RWPE2 (cell line): ENCODE measurements around the gene CCR7.
A peak's percentile ranks its signal among the peaks of the same experiment; 100 is the strongest.

Source experiments
- ATAC-seq: fragments of 200-7000 bp; cut with Tn5 transposase; 3 replicates; pipeline ENCODE4 v1.9.1; 2021; ENCODE audit warnings: low read depth
- DNase-seq: peaks from one replicate; pipeline ENCODE4 v3.0.0-alpha.2; 2020; ENCODE audit warnings: low spot score
- H3K27ac ChIP-seq: fragments of 450-650 bp; 2 replicates; pipeline ENCODE4 v1.5.1; 2017; ENCODE audit warnings: mild to moderate bottlenecking; ENCODE audit not compliant: poor library complexity, severe bottlenecking
- H3K27me3 ChIP-seq: fragments of 250-450 bp; sonication (Bioruptor Pico); 2 replicates; pipeline ENCODE4 v1.5.1; 2021; ENCODE audit warnings: mild to moderate bottlenecking, moderate library complexity; ENCODE audit not compliant: insufficient read depth, poor library complexity, severe bottlenecking
- H3K36me3 ChIP-seq: fragments of 250-450 bp; sonication (Bioruptor Pico); 2 replicates; pipeline ENCODE4 v1.5.1; 2020; ENCODE audit warnings: low read depth, mild to moderate bottlenecking, moderate library complexity
- H3K4me1 ChIP-seq: fragments of 250-450 bp; sonication (Bioruptor Pico); 2 replicates; pipeline ENCODE4 v1.5.1; 2021; ENCODE audit warnings: mild to moderate bottlenecking, moderate library complexity; ENCODE audit not compliant: insufficient read depth, poor library complexity, severe bottlenecking
- H3K4me3 ChIP-seq: fragments of 250-450 bp; sonication (Bioruptor Pico); 2 replicates; pipeline ENCODE4 v1.5.1; 2021; ENCODE audit warnings: mild to moderate bottlenecking, moderate library complexity; ENCODE audit not compliant: severe bottlenecking
- H3K9me3 ChIP-seq: fragments of 250-450 bp; sonication (Bioruptor Pico); 2 replicates; pipeline ENCODE4 v1.5.1; 2021; ENCODE audit warnings: mild to moderate bottlenecking, moderate library complexity; ENCODE audit not compliant: severe bottlenecking
- CTCF ChIP-seq: fragments of 450-650 bp; IDR thresholded peaks from one replicate; pipeline ENCODE4 v1.5.1; 2017; ENCODE audit warnings: mild to moderate bottlenecking, moderate library complexity; ENCODE audit not compliant: poor library complexity, severe bottlenecking

The CCR7 gene

GRCh38 chr17:40552806-40553693 is 12.2 kb downstream of the CCR7 start:
- TF ChIP-seq CTCF = no peak
- H3K9me3 ChIP-seq = no peaks in the 10 kb centered on the region
- no peak overlapping the region for H3K27ac ChIP-seq
- no peaks in the 10 kb centered on the region for H3K36me3 ChIP-seq
- no peaks in the 10 kb centered on the region for H3K27me3 ChIP-seq
- ATAC-seq = no peak
- no peak overlapping the region for H3K4me3 ChIP-seq
- H3K4me1 ChIP-seq = peaks cover 20% of the 10 kb centered on the region
- peak; percentile 14 for DNase-seq

GRCh38 chr17:40551879-40552768 is 13.1 kb downstream of the CCR7 start:
- Histone ChIP-seq H3K36me3 (no peaks in the 10 kb centered on the region), H3K4me3 (no peak overlapping the region), H3K4me1 (peaks cover 28% of the 10 kb centered on the region), H3K27me3 (no peaks in the 10 kb centered on the region), H3K9me3 (no peaks in the 10 kb centered on the region), H3K27ac (no peak overlapping the region)
- peak; percentile 55 for DNase-seq
- no peak for TF ChIP-seq CTCF
- no peak for ATAC-seq

GRCh38 chr17:40551091-40551878 is 14.0 kb downstream of the CCR7 start:
- Histone ChIP-seq H3K36me3 (no peaks in the 10 kb centered on the region), H3K27me3 (no peaks in the 10 kb centered on the region), H3K4me3 (no peak overlapping the region), H3K27ac (no peak overlapping the region), H3K9me3 (no peaks in the 10 kb centered on the region), H3K4me1 (peaks cover 28% of the 10 kb centered on the region)
- no peak for DNase-seq
- no peak for ATAC-seq
- no peak for TF ChIP-seq CTCF

GRCh38 chr17:40550608-40551007 is 14.7 kb downstream of the CCR7 start:
- H3K36me3 ChIP-seq = no peaks in the 10 kb centered on the region
- ATAC-seq (no peak), DNase-seq (no peak)
- TF ChIP-seq CTCF = no peak
- no peaks in the 10 kb centered on the region for H3K27me3 ChIP-seq
- peaks cover 28% of the 10 kb centered on the region for H3K4me1 ChIP-seq
- no peak overlapping the region for H3K27ac ChIP-seq
- no peaks in the 10 kb centered on the region for H3K9me3 ChIP-seq
- no peak overlapping the region for H3K4me3 ChIP-seq
